Stimulated activated CD8-positive, alpha-beta memory T cell treated with anti-CD3 and anti-CD28 coated beads, Interleukin-15, amount 100 ng/mL, for 4 hours (primary cell): Measurements from ENCODE around the gene MS4A4E.
"Not testable (repeated sequence)": the region's sequence is repeated elsewhere in the genome, so short reads cannot be mapped to it uniquely, and the experiment has no call there.

Source experiments
- DNase-seq, 2 donors: peaks; one replicate each; pipeline ENCODE4 v3.0.0-alpha.2; 2020; ENCODE audit warnings: low read depth in 2 of 2

Gene MS4A4E

GRCh38 chr11:60221181-60221580, 21.8 kb downstream of the MS4A4E start:
- no peak for DNase-seq

GRCh38 chr11:60214386-60214785, 28.6 kb downstream of the MS4A4E start:
- no peak for DNase-seq

- DNase-seq = no peak
Measured at GRCh38 chr11:60211206-60211605, 31.7 kb downstream of the MS4A4E start.

- no peak for DNase-seq
Measured at GRCh38 chr11:60209977-60210376, 33.0 kb downstream of the MS4A4E start.

GRCh38 chr11:60208951-60209350, 34.0 kb downstream of the MS4A4E start:
- no peak for DNase-seq

- DNase-seq = no peak
Measured at GRCh38 chr11:60208146-60208895, 34.6 kb downstream of the MS4A4E start.

- no peak for DNase-seq
Measured at GRCh38 chr11:60206616-60207015, 36.3 kb downstream of the MS4A4E start.

GRCh38 chr11:60204922-60205321, 38.0 kb downstream of the MS4A4E start:
- DNase-seq = no peak

- not testable (repeated sequence) for DNase-seq
Measured at GRCh38 chr11:60201334-60201733, 41.6 kb downstream of the MS4A4E start.

GRCh38 chr11:60197442-60197841, 45.5 kb downstream of the MS4A4E start:
- DNase-seq = no peak

- no peak for DNase-seq
Measured at GRCh38 chr11:60195923-60196368, 47.0 kb downstream of the MS4A4E start.

- DNase-seq = no peak
Measured at GRCh38 chr11:60194511-60194910, 48.4 kb downstream of the MS4A4E start.

- peak in 1 of 2 donors; percentile 19 for DNase-seq
Measured at GRCh38 chr11:60193687-60194433, 49.1 kb downstream of the MS4A4E start.

- not testable (repeated sequence) for DNase-seq
Measured at GRCh38 chr11:60192564-60192963, 50.4 kb downstream of the MS4A4E start.

- DNase-seq = not testable (repeated sequence)
Measured at GRCh38 chr11:60188481-60188880, 54.5 kb downstream of the MS4A4E start.

- not testable (repeated sequence) for DNase-seq
Measured at GRCh38 chr11:60186128-60186527, 56.8 kb downstream of the MS4A4E start.

- not testable (repeated sequence) for DNase-seq
Measured at GRCh38 chr11:60185512-60185827, 57.5 kb downstream of the MS4A4E start.

GRCh38 chr11:60184824-60185511, 58.0 kb downstream of the MS4A4E start:
- DNase-seq = no peak

- no peak for DNase-seq
Measured at GRCh38 chr11:60183591-60184205, 59.2 kb downstream of the MS4A4E start.

- DNase-seq = no peak
Measured at GRCh38 chr11:60182541-60183330, 60.2 kb downstream of the MS4A4E start, which contains the start of gene MS4A6A. Gene MS4A6A (minus strand): TSS chr11:60183083. CDS start chr11:60181727, 1,356 bp downstream.

GRCh38 chr11:60175860-60176275, 67.1 kb downstream of the MS4A4E start:
- no peak for DNase-seq
